ENCODE results near the gene PLCD3.

DNA sequence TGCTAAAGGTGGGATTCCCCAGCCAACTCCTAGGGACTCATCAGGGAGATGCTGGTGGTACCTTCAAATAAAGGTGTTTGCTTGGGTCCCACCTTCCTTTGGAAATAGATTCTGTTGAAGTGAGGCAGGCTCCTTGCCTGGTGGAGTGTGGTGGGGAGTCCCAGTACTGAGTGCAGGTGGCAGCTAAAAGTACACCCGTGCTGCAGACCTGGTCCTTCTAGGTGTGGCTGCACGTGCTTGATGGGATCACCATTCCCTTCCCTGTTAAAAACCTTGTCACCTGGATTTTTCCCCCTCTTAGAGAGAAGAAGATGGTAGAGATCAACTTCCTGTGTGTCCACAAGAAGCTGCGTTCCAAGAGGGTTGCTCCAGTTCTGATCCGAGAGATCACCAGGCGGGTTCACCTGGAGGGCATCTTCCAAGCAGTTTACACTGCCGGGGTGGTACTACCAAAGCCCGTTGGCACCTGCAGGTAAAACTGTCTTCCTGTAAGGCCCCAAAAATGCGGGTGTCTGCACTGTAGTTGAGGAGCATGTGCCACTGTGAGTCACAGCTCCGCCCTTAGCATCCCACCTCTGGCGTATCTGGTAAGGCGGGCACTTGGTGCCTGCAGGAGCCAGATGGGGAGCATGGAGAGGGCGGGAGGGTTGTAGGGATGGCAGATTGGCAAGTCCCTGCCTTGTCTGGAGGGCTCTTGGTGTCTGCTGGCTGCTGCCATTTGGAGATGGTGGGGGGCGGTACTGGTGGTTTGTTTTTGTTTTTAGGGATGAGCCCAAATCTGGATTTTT lies 34.0 kb downstream of the PLCD3 start:
- no peak for TF ChIP-seq EP300 (IDR thresholded peaks at IDR 0.05)
- TF ChIP-seq, protein P1, sequence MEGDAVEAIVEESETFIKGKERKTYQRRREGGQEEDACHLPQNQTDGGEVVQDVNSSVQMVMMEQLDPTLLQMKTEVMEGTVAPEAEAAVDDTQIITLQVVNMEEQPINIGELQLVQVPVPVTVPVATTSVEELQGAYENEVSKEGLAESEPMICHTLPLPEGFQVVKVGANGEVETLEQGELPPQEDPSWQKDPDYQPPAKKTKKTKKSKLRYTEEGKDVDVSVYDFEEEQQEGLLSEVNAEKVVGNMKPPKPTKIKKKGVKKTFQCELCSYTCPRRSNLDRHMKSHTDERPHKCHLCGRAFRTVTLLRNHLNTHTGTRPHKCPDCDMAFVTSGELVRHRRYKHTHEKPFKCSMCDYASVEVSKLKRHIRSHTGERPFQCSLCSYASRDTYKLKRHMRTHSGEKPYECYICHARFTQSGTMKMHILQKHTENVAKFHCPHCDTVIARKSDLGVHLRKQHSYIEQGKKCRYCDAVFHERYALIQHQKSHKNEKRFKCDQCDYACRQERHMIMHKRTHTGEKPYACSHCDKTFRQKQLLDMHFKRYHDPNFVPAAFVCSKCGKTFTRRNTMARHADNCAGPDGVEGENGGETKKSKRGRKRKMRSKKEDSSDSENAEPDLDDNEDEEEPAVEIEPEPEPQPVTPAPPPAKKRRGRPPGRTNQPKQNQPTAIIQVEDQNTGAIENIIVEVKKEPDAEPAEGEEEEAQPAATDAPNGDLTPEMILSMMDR (IDR thresholded peaks at IDR 0.05), result no peak
